ENCODE results near the gene TRIM40.

The TRIM40 gene

GRCh38 chr6:30151580-30151979 lies 15.6 kb downstream of the TRIM40 start:
- no peak for TF ChIP-seq ZFX (IDR thresholded peaks at IDR 0.05; ENCODE audit: borderline replicate concordance)
- TF ChIP-seq CTCF (IDR thresholded peaks at IDR 0.05) = no peak
- no peak overlapping the region for H3K27ac ChIP-seq

DNA sequence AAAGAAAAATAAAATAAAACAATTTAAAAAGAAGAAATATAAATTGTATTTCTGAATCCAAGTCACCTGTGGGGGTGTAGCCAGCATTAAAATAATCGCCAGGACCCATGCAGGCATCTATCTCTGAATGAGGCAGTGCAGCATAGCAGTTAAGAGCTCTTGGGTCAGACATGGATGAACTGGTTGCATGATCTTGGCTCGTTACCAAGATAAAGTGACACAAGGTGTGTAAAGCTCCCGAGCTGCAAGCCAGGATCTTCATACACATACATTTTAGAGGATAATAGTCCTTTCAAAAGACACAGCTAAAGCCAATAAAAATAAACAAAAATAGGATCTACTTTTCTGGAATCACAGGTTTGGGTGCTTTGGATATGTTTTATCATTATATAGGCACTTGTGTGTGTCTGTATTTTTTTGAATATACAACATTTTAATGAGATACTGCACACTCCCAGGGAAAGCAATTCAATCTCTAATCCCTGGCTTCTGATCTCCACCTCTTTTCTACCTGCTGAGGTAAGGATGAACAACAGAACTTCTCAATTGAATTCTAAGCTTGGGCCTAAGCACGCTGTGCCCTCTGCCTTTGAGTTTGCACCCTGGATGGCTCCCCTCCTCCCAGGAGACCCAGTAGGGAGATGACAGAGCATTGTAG lies 16.2 kb downstream of the TRIM40 start:
- H3K27ac ChIP-seq = no peak overlapping the region
- TF ChIP-seq CTCF (IDR thresholded peaks at IDR 0.05) = no peak
- no peak for TF ChIP-seq ZFX (IDR thresholded peaks at IDR 0.05; ENCODE audit: borderline replicate concordance)

GRCh38 chr6:30152910-30153610 lies 17.1 kb downstream of the TRIM40 start:
- H3K27ac ChIP-seq = no peak overlapping the region
- TF ChIP-seq CTCF (IDR thresholded peaks at IDR 0.05) (no peak), ZFX (IDR thresholded peaks at IDR 0.05; ENCODE audit: borderline replicate concordance) (no peak)

GRCh38 chr6:30154061-30154460 lies 18.1 kb downstream of the TRIM40 start:
- TF ChIP-seq ZFX (IDR thresholded peaks at IDR 0.05; ENCODE audit: borderline replicate concordance) = no peak
- TF ChIP-seq CTCF (IDR thresholded peaks at IDR 0.05) = no peak
- H3K27ac ChIP-seq = no peak overlapping the region

GRCh38 chr6:30154709-30155519 lies 19.0 kb downstream of the TRIM40 start:
- H3K27ac ChIP-seq = no peak overlapping the region
- TF ChIP-seq ZFX (IDR thresholded peaks at IDR 0.05; ENCODE audit: borderline replicate concordance) (no peak), CTCF (IDR thresholded peaks at IDR 0.05) (no peak)

- no peak for TF ChIP-seq CTCF (IDR thresholded peaks at IDR 0.05)
- TF ChIP-seq ZFX (IDR thresholded peaks at IDR 0.05; ENCODE audit: borderline replicate concordance) = no peak
- no peak overlapping the region for H3K27ac ChIP-seq
These were observed 19.8 kb downstream of the TRIM40 start for GRCh38 chr6:30155520-30156261.
